MM.1S (cell line): Measurements from ENCODE around the gene CNTFR.

Experiments used
- DNase-seq: peaks from one replicate; pipeline ENCODE4 v3.0.0-alpha.2; 2015
- H2AFZ ChIP-seq: fragments of 300-600 bp; sonication (generic); 2 replicates; pipeline ENCODE4 v1.6.0; 2016; ENCODE audit warnings: antibody characterized with exemption, low read length
- H3F3A ChIP-seq: fragments of 300-600 bp; sonication (generic); 2 replicates; pipeline ENCODE4 v1.6.1; 2016; ENCODE audit warnings: mild to moderate bottlenecking, antibody characterized with exemption, low read length, moderate library complexity, mixed read lengths; ENCODE audit not compliant: insufficient read depth
- H3K27ac ChIP-seq: fragments of 300-600 bp; sonication (generic); 2 replicates; pipeline ENCODE4 v1.5.1; 2016; ENCODE audit warnings: mild to moderate bottlenecking, low read length
- H3K27me3 ChIP-seq: fragments of 300-600 bp; sonication (generic); replicated peaks from 2 replicates; pipeline ENCODE4 v1.6.0; 2016; ENCODE audit warnings: low read length; ENCODE audit not compliant: insufficient read depth
- H3K36me3 ChIP-seq: fragments of 300-600 bp; sonication (generic); replicated peaks from 2 replicates; pipeline ENCODE4 v1.6.1; 2016; ENCODE audit warnings: mild to moderate bottlenecking, low read length, mixed read lengths; ENCODE audit not compliant: insufficient read depth
- H3K4me1 ChIP-seq: fragments of 300-600 bp; sonication (generic); 2 replicates; pipeline ENCODE4 v1.6.1; 2016; ENCODE audit warnings: low read length, mixed read lengths
- H3K4me2 ChIP-seq: fragments of 300-600 bp; sonication (generic); 2 replicates; pipeline ENCODE4 v1.6.0; 2016; ENCODE audit warnings: low read depth, low read length
- H3K4me3 ChIP-seq: fragments of 300-600 bp; sonication (generic); 2 replicates; pipeline ENCODE4 v1.5.1; 2016; ENCODE audit warnings: low read length, mixed read lengths
- H3K79me2 ChIP-seq: fragments of 300-600 bp; sonication (generic); 2 replicates; pipeline ENCODE4 v1.6.1; 2016; ENCODE audit warnings: mixed run types, low read length, mixed read lengths
- H3K9ac ChIP-seq: fragments of 300-600 bp; sonication (generic); 2 replicates; pipeline ENCODE4 v1.6.1; 2016; ENCODE audit warnings: low read length, mixed read lengths
- H3K9me2 ChIP-seq: fragments of 300-600 bp; sonication (generic); replicated peaks from 2 replicates; pipeline ENCODE4 v1.6.1; 2016; ENCODE audit warnings: mild to moderate bottlenecking, low read length, mixed read lengths; ENCODE audit not compliant: insufficient read depth
- H3K9me3 ChIP-seq: fragments of 300-600 bp; sonication (generic); replicated peaks from 2 replicates; pipeline ENCODE4 v1.6.1; 2016; ENCODE audit warnings: mild to moderate bottlenecking, low read length, mixed read lengths; ENCODE audit not compliant: insufficient read depth
- H4K20me1 ChIP-seq: fragments of 300-600 bp; sonication (generic); 2 replicates; pipeline ENCODE4 v1.6.1; 2016; ENCODE audit warnings: mild to moderate bottlenecking, low read length, moderate library complexity, mixed read lengths; ENCODE audit not compliant: insufficient read depth
- EZH2 ChIP-seq: fragments of 300-600 bp; sonication (generic); optimal IDR thresholded peaks from 2 replicates; pipeline ENCODE3; 2017; ENCODE audit warnings: low read depth, mild to moderate bottlenecking, antibody characterized with exemption, low read length, mixed read lengths
- EZH2phosphoT487 ChIP-seq: fragments of 300-600 bp; sonication (generic); IDR thresholded peaks from 2 replicates; pipeline ENCODE4 v1.6.1; 2018; ENCODE audit warnings: antibody characterized with exemption, low read length
- TF ChIP-seq, protein P1 (sequence below): fragments of 300-600 bp; sonication (generic); IDR thresholded peaks from 2 replicates; pipeline ENCODE4 v1.5.1; 2016; ENCODE audit warnings: antibody characterized with exemption, low read length, mixed read lengths

The CNTFR gene

GRCh38 chr9:34599546-34599945 is 10.0 kb upstream of the CNTFR start:
- H3F3A ChIP-seq, result no peaks in the 10 kb centered on the region

GRCh38 chr9:34594177-34594576 is 4.7 kb upstream of the CNTFR start:
- H2AFZ ChIP-seq, result no peak overlapping the region
- no peaks in the 10 kb centered on the region for H3K79me2 ChIP-seq
- no peak overlapping the region for H3K4me2 ChIP-seq
- H3F3A ChIP-seq, result no peaks in the 10 kb centered on the region
- H3K4me3 ChIP-seq, result no peak overlapping the region
- no peak for DNase-seq
- peaks cover 43% of the 10 kb centered on the region for H3K27me3 ChIP-seq
- H3K27ac ChIP-seq, result no peak overlapping the region
- H3K9me2 ChIP-seq, result no peaks in the 10 kb centered on the region
- H4K20me1 ChIP-seq, result no peaks in the 10 kb centered on the region
- 0 out of 2 replicates have a peak, but pooled peaks cover 3% of the 10 kb centered on the region for H3K4me1 ChIP-seq
- no peaks in the 10 kb centered on the region for H3K9me3 ChIP-seq
- H3K36me3 ChIP-seq, result no peaks in the 10 kb centered on the region
- TF ChIP-seq EZH2phosphoT487 (no peak), EZH2 (no peak)
- TF ChIP-seq, protein P1, sequence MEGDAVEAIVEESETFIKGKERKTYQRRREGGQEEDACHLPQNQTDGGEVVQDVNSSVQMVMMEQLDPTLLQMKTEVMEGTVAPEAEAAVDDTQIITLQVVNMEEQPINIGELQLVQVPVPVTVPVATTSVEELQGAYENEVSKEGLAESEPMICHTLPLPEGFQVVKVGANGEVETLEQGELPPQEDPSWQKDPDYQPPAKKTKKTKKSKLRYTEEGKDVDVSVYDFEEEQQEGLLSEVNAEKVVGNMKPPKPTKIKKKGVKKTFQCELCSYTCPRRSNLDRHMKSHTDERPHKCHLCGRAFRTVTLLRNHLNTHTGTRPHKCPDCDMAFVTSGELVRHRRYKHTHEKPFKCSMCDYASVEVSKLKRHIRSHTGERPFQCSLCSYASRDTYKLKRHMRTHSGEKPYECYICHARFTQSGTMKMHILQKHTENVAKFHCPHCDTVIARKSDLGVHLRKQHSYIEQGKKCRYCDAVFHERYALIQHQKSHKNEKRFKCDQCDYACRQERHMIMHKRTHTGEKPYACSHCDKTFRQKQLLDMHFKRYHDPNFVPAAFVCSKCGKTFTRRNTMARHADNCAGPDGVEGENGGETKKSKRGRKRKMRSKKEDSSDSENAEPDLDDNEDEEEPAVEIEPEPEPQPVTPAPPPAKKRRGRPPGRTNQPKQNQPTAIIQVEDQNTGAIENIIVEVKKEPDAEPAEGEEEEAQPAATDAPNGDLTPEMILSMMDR, result no peak
- no peak overlapping the region for H3K9ac ChIP-seq

More at GRCh38 chr9:34599546-34599945, 10.0 kb upstream of the CNTFR start:
- TF ChIP-seq, protein P1, result no peak
- no peak for TF ChIP-seq EZH2phosphoT487
- no peak for TF ChIP-seq EZH2
- Histone ChIP-seq H3K4me2 (no peak overlapping the region), H3K36me3 (no peaks in the 10 kb centered on the region), H2AFZ (no peak overlapping the region), H3K4me3 (no peak overlapping the region), H3K4me1 (no peaks in the 10 kb centered on the region), H4K20me1 (no peaks in the 10 kb centered on the region), H3K9me2 (no peaks in the 10 kb centered on the region), H3K9me3 (no peaks in the 10 kb centered on the region), H3K9ac (no peak overlapping the region), H3K79me2 (no peaks in the 10 kb centered on the region), H3K27me3 (no peaks in the 10 kb centered on the region), H3K27ac (no peak overlapping the region)
- DNase-seq, result no peak

DNA sequence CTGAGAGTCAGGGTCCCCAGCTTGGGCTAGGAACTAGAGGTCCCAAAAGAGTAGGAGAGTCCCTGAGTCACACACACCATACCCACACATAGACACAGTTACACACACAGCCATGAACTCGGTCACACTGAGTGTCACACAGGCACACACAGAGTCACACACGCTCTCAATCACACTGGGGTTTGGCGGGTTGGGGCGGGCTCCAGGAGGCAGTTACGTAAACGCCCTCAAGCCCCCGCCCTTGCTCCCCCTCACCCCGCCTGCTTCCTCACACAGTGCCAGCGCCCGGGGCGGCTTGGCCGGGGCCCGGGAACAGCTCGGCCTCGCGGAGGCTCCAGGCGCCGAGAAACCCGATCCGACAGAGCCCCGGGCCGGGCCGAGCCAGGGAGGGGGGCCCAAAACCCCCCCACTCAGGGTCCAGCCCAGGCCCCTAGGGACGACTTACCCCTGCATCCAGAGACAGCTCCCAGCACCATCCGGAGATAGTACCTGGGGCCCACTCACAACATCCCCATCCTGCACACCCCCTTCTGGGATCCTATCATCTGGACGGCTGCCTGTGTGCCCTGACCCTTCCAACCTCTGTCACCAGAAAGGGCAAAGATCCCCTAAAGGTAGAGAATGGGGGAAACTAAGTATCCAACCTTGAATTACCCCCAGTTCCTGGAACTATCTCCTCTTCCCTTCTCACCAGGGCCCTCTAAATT is 3.5 kb upstream of the CNTFR start:
- H3K4me2 ChIP-seq, result no peak overlapping the region

More for the DNA sequence above, 3.5 kb upstream of the CNTFR start:
- Histone ChIP-seq H3K9ac (no peak overlapping the region), H3K79me2 (no peaks in the 10 kb centered on the region), H3K4me1 (0 out of 2 replicates have a peak, but pooled peaks cover 3% of the 10 kb centered on the region), H3K4me3 (no peak overlapping the region), H3K27ac (no peak overlapping the region), H4K20me1 (no peaks in the 10 kb centered on the region), H3K9me2 (no peaks in the 10 kb centered on the region), H3K9me3 (no peaks in the 10 kb centered on the region), H3K27me3 (peaks cover 54% of the 10 kb centered on the region), H3F3A (no peaks in the 10 kb centered on the region), H3K36me3 (no peaks in the 10 kb centered on the region), H2AFZ (no peak overlapping the region)
- TF ChIP-seq EZH2phosphoT487, result no peak
- TF ChIP-seq, protein P1, result no peak
- TF ChIP-seq EZH2, result no peak
- no peak for DNase-seq
